HS-27A (cell line): ENCODE results near the gene SSB.
"Not testable (repeated sequence)": the region's sequence is repeated elsewhere in the genome, so short reads cannot be mapped to it uniquely, and the experiment has no call there.

ENCODE experiments used
- DNase-seq: peaks from one replicate; pipeline ENCODE4 v3.0.0-alpha.2; 2012; ENCODE audit warnings: low read depth, missing footprints

Gene SSB

GRCh38 chr2:169838743-169839489 lies 40.2 kb downstream of the SSB start:
- DNase-seq, result no peak

- DNase-seq, result no peak
Observed at GRCh38 chr2:169839954-169840746, 41.5 kb downstream of the SSB start.

GRCh38 chr2:169840747-169841142 lies 42.1 kb downstream of the SSB start:
- no peak for DNase-seq

- not testable (repeated sequence) for DNase-seq
Observed at GRCh38 chr2:169841625-169842024, 43.0 kb downstream of the SSB start.

GRCh38 chr2:169845016-169845415 lies 46.3 kb downstream of the SSB start:
- no peak for DNase-seq

GRCh38 chr2:169848959-169849693 lies 50.5 kb downstream of the SSB start:
- DNase-seq, result not testable (repeated sequence)

GRCh38 chr2:169849710-169850109 lies 51.0 kb downstream of the SSB start:
- no peak for DNase-seq

- no peak for DNase-seq
Observed at GRCh38 chr2:169853041-169853668, 54.5 kb downstream of the SSB start.

GRCh38 chr2:169855281-169856258 lies 56.9 kb downstream of the SSB start:
- DNase-seq, result not testable (repeated sequence)

- DNase-seq, result no peak
Observed at GRCh38 chr2:169859423-169859822, 60.8 kb downstream of the SSB start.

- no peak for DNase-seq
Observed at GRCh38 chr2:169860149-169860548, 61.5 kb downstream of the SSB start.
